GM20000 (cell line): ENCODE measurements around the gene RAP1GDS1.

Experiments
- DNase-seq: peaks from one replicate; pipeline ENCODE4 v3.0.0; 2012; ENCODE audit warnings: low spot score
- TF ChIP-seq, protein P1 (sequence below): IDR thresholded peaks from 2 replicates; pipeline ENCODE4 v1.5.1; 2012; ENCODE audit warnings: mild to moderate bottlenecking, control low read depth; ENCODE audit errors: extremely low read depth, missing control alignments

Gene RAP1GDS1

DNA sequence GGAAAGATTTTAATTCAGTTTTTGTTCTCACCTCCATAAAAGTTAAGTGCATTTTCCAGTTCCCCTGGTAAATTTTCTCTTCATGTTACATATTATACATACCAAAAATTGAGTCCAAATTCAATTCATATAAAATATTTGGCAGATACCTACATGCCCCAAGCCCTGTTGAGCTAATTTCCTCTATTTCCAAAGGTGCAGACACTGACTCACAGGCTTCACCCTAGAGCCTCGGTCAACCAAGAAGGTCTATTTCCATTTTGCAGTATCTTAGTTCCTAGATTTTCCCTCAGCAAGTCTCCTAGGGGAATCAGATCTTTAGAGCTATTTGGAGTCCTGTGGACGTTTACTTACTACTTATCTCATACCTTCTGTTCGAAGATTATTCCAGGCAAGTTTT, 222.8 kb downstream of the RAP1GDS1 start:
- TF ChIP-seq, protein P1, sequence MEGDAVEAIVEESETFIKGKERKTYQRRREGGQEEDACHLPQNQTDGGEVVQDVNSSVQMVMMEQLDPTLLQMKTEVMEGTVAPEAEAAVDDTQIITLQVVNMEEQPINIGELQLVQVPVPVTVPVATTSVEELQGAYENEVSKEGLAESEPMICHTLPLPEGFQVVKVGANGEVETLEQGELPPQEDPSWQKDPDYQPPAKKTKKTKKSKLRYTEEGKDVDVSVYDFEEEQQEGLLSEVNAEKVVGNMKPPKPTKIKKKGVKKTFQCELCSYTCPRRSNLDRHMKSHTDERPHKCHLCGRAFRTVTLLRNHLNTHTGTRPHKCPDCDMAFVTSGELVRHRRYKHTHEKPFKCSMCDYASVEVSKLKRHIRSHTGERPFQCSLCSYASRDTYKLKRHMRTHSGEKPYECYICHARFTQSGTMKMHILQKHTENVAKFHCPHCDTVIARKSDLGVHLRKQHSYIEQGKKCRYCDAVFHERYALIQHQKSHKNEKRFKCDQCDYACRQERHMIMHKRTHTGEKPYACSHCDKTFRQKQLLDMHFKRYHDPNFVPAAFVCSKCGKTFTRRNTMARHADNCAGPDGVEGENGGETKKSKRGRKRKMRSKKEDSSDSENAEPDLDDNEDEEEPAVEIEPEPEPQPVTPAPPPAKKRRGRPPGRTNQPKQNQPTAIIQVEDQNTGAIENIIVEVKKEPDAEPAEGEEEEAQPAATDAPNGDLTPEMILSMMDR = no peak
- no peak for DNase-seq

- DNase-seq = no peak
- TF ChIP-seq, protein P1 = no peak
Measured at GRCh38 chr4:98485816-98486345, 224.7 kb downstream of the RAP1GDS1 start.

DNA sequence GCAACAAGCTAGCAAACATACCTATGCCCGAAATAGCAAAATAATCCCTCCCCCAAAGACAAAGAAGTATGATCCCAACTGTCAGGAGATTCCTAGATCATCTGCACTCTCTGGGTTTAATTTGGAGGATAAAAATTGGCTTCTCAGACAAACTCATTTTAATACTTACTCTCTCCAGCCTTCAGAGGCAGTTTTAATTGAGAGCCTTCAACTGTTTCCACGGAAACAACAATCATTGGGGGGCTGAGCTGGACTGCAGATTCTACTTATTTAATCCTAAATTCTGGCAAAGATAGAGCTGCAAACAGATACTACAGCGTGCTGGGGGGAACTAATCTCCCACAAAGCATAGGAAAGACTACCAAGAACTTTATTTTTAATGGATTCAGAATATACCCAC, 229.1 kb downstream of the RAP1GDS1 start:
- no peak for DNase-seq
- TF ChIP-seq, protein P1 = no peak

DNA sequence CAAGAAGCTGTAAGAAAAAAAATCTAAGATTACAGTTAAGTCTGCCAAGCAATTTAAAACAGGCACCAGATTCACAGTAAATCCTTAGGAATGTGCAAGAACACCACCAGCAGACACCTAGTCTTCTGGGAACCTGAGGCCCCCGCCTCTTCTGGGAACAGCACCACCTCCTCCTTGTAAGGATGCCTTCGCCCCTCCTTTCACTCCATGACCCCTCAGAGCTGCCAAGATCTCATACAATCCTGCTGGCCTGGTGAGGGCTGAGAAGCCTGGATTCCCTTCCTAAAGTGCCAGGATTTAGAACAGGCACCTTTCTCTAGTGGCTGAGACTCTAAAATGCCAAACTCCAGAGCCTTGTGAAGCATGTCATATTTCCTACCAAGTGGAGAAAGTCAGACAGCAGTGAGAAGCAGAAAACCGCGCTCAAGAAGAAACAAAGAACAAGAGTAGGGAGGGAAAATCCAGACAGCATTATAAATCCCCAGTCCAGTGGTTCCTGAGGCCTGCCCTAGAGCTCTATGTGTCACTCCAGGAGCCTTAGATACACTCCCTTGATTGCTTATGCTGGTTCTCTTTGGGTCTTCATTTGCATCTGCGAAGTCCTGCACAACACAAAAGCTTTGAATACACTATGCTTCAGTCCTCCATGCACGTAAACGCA, 230.8 kb downstream of the RAP1GDS1 start:
- no peak for DNase-seq

GRCh38 chr4:98493296-98493695, 232.1 kb downstream of the RAP1GDS1 start:
- TF ChIP-seq, protein P1 = no peak
- DNase-seq = peak; percentile 20

More for the DNA sequence above, 230.8 kb downstream of the RAP1GDS1 start:
- TF ChIP-seq, protein P1 = no peak
